Transverse colon (tissue), 4 donors: ENCODE results near the gene RGS6. TPM values are rescaled to one million over a fixed set of nuclear protein-coding genes. Genes with fewer than 3 reads are reported as not detected.

Source experiments
- DNase-seq: peaks from one replicate; pipeline ENCODE4 v3.0.0-alpha.2; 2019
- H3K27ac ChIP-seq, 4 donors: fragments of 200-600 bp; sonication (generic); 2 replicates each; pipeline ENCODE4 v1.5.1; 2016 to 2018; ENCODE audit warnings: inconsistent platforms in 4 of 4
- H3K27me3 ChIP-seq: fragments of 200-600 bp; sonication (generic); 2 replicates; pipeline ENCODE4 v1.5.1; 2017; ENCODE audit warnings: inconsistent platforms
- H3K36me3 ChIP-seq, 4 donors: fragments of 200-600 bp; sonication (generic); 2 replicates each; pipeline ENCODE4 v1.5.1; 2017 to 2019; ENCODE audit warnings: inconsistent platforms in 4 of 4
- H3K4me1 ChIP-seq, 4 donors: fragments of 200-600 bp; sonication (generic); 2 replicates each; pipeline ENCODE4 v1.5.1; 2017 to 2020; ENCODE audit warnings: inconsistent platforms in 4 of 4
- H3K4me3 ChIP-seq, 4 donors: fragments of 200-600 bp; sonication (generic); 1 replicate in 1 of 4; 2 replicates in 3 of 4; pipeline versions ENCODE4 v1.5.1 to v1.6.1; 2017 to 2019; ENCODE audit warnings: inconsistent platforms in 4 of 4
- H3K9me3 ChIP-seq, 2 donors: fragments of 200-600 bp; sonication (generic); 2 replicates each; pipeline ENCODE4 v1.5.1; 2017 to 2019; ENCODE audit warnings: inconsistent platforms in 2 of 2
- EP300 ChIP-seq: sonication (generic); formaldehyde crosslinking; IDR thresholded peaks from one replicate; pipeline ENCODE4 v1.6.1; 2017; ENCODE audit warnings: antibody characterized with exemption, low read depth
- POLR2A ChIP-seq: fragments of 450-650 bp; IDR thresholded peaks from one replicate; pipeline ENCODE4 v1.6.1; 2016; ENCODE audit warnings: antibody characterized with exemption, mild to moderate bottlenecking, moderate library complexity
- POLR2AphosphoS5 ChIP-seq, 3 donors: sonication (generic); formaldehyde crosslinking; IDR thresholded peaks; one replicate each; pipeline ENCODE4 v1.6.1; 2016; ENCODE audit warnings: antibody characterized with exemption in 3 of 3
- WGBS, 2 donors: methylation state at CpG; one replicate each; pipeline ENCODE4 v1.1.5; 2018; ENCODE audit warnings: low coverage in 1 of 2; 5-methylcytosine and 5-hydroxymethylcytosine counted together
- in situ Hi-C, 4 donors: fragments of 200-750 bp; cut with MboI; loops; one replicate each; pipeline versions ENCODE4 v1.15.0 to v1.15.1; 2017; ENCODE audit warnings: low sequenced_read_pairs in 3 of 4, low pct_ligation_motif_present in 1 of 4, low pct_unique_long_range_greater_than_20kb in 1 of 4
- intact Hi-C: fragments of 100-400 bp; cut with DNase I; formaldehyde crosslinking; loops from one replicate; pipeline ENCODE4 v1.15.1; 2023; ENCODE audit warnings: low total_unique reads
- total RNA-seq, 4 donors: library from RNA; depleted of rRNA; stranded (reverse); fragments of >200 nt; gene quantifications; one replicate each; pipeline ENCODE4 v1.1.0, GENCODE V29; 2016
- TF ChIP-seq, protein P1 (sequence below), 5 experiments: fragments of 200-600 bp in 3 of 5; fragments of 450-650 bp in 2 of 5; sonication (generic) in 3 of 5; IDR thresholded peaks; 1 replicate in 2 of 5; 2 replicates in 3 of 5; pipeline ENCODE4 v1.5.1; 2016 to 2017; ENCODE audit warnings: antibody characterized with exemption in 5 of 5, inconsistent platforms in 3 of 5, mild to moderate bottlenecking in 2 of 5, moderate library complexity in 1 of 5

RGS6 gene
- total RNA-seq, 4 donors from 2014 or later: 0.41 to 0.48 TPM; not detected in 2

GRCh38 chr14:72605921-72606220 is 673.6 kb downstream of the RGS6 start:
- TF ChIP-seq, protein P1, sequence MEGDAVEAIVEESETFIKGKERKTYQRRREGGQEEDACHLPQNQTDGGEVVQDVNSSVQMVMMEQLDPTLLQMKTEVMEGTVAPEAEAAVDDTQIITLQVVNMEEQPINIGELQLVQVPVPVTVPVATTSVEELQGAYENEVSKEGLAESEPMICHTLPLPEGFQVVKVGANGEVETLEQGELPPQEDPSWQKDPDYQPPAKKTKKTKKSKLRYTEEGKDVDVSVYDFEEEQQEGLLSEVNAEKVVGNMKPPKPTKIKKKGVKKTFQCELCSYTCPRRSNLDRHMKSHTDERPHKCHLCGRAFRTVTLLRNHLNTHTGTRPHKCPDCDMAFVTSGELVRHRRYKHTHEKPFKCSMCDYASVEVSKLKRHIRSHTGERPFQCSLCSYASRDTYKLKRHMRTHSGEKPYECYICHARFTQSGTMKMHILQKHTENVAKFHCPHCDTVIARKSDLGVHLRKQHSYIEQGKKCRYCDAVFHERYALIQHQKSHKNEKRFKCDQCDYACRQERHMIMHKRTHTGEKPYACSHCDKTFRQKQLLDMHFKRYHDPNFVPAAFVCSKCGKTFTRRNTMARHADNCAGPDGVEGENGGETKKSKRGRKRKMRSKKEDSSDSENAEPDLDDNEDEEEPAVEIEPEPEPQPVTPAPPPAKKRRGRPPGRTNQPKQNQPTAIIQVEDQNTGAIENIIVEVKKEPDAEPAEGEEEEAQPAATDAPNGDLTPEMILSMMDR (IDR thresholded peaks at IDR 0.05): no peak
- no peak for TF ChIP-seq EP300
- no peak for TF ChIP-seq POLR2A
- TF ChIP-seq POLR2AphosphoS5 (IDR thresholded peaks at IDR 0.05): no peak
- Histone ChIP-seq H3K9me3 (no peaks in the 10 kb centered on the region), H3K27me3 (no peaks in the 10 kb centered on the region), H3K4me3 (no peak overlapping the region), H3K36me3 (no peaks in the 10 kb centered on the region), H3K4me1 (no peaks in the 10 kb centered on the region), H3K27ac (no peak overlapping the region)
- in situ Hi-C loops: no loop called here
- DNase-seq: no peak
- intact Hi-C loops: no loop called here
- 93% methylated on average over 3 of the region's 3 CpGs; no CpG with 5 or more reads in 1 of the 2 donors for WGBS, 2 donors

- H3K4me1 ChIP-seq: no peaks in the 10 kb centered on the region
- no peak overlapping the region for H3K4me3 ChIP-seq
- in situ Hi-C loops (no loop called here), intact Hi-C loops (no loop called here)
- H3K27me3 ChIP-seq: no peaks in the 10 kb centered on the region
- DNase-seq: no peak
- H3K9me3 ChIP-seq: no peaks in the 10 kb centered on the region
- H3K27ac ChIP-seq: no peak overlapping the region
- WGBS, 2 donors: 92 to 100% methylated on average over 1 of the region's 1 CpG
- no peaks in the 10 kb centered on the region for H3K36me3 ChIP-seq
- TF ChIP-seq, protein P1 (IDR thresholded peaks at IDR 0.05): no peak
- TF ChIP-seq POLR2A (no peak), POLR2AphosphoS5 (IDR thresholded peaks at IDR 0.05) (no peak), EP300 (no peak)
Measured at GRCh38 chr14:72606879-72607278, 674.6 kb downstream of the RGS6 start.

GRCh38 chr14:72607386-72608130 is 675.3 kb downstream of the RGS6 start:
- no peaks in the 10 kb centered on the region for H3K27me3 ChIP-seq
- 83 to 86% methylated on average over 1 to 12 of the region's 12 CpGs for WGBS, 2 donors
- no peak overlapping the region for H3K4me3 ChIP-seq
- no peaks in the 10 kb centered on the region for H3K36me3 ChIP-seq
- no peak for TF ChIP-seq POLR2AphosphoS5 (IDR thresholded peaks at IDR 0.05)
- TF ChIP-seq POLR2A: no peak
- TF ChIP-seq EP300: no peak
- TF ChIP-seq, protein P1 (IDR thresholded peaks at IDR 0.05): no peak
- no peak for DNase-seq
- H3K4me1 ChIP-seq: no peaks in the 10 kb centered on the region
- no peaks in the 10 kb centered on the region for H3K9me3 ChIP-seq
- no peak overlapping the region for H3K27ac ChIP-seq
- intact Hi-C loops (loop anchor here (2.0 kb wide), 1 partner anchor 39 kb away; no protein-coding TSS in a partner anchor), in situ Hi-C loops (no loop called here)

DNA sequence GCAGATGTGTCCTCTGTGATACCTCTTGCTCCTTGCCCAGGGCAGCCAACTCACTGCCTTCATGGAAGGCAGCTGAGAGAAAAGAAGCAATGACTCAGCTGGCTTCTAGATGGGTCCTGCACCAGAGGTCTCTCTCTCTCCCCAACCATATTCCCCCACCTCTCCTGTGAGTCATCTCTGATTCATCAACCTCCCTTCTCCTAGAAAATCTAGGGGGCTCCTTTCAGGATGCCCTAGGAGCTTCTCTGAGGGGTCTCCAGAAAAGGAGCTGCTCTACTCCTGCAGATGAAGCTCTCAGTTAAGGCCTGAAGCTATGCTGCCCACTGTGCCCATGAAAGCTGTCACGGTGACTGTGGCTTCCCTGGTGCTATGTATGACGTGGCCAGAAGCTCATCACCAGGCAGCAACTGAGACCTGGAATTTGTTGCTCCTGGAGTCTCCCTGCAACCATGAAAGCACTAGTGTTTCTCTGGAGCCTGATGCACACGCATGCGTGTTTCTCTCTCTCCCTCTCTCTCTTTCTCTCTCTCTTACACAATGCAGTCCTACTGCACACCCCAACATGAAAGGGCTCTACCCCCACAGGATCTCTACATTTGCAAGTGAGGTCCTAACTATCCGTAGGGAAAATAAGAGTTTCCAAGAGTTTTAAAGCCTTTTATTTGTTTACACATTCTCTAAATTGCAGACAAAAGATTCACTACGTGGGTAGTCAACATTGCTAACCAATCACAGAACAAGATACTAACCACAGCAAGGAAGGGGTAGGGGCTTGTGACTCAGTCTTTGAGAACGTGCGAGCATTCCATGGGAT is 676.4 kb downstream of the RGS6 start:
- in situ Hi-C loops: no loop called here
- no peaks in the 10 kb centered on the region for H3K36me3 ChIP-seq
- no peak overlapping the region for H3K4me3 ChIP-seq
- no peak overlapping the region for H3K27ac ChIP-seq
- intact Hi-C loops: loop anchor here (2.0 kb wide), 1 partner anchor 38 kb away; no protein-coding TSS in a partner anchor
- TF ChIP-seq POLR2AphosphoS5 (IDR thresholded peaks at IDR 0.05) (no peak), POLR2A (no peak), EP300 (no peak)
- TF ChIP-seq, protein P1 (IDR thresholded peaks at IDR 0.05): no peak
- no peak for DNase-seq
- 66 to 69% methylated on average over 5 to 8 of the region's 8 CpGs for WGBS, 2 donors
- no peaks in the 10 kb centered on the region for H3K4me1 ChIP-seq
- no peaks in the 10 kb centered on the region for H3K27me3 ChIP-seq
- no peaks in the 10 kb centered on the region for H3K9me3 ChIP-seq
